ENCODE data around the gene PRR23A.

- TF ChIP-seq CEBPB (IDR thresholded peaks at IDR 0.05) (no peak), FOXM1 (IDR thresholded peaks at IDR 0.05; ENCODE audit: borderline replicate concordance, low read depth) (no peak)
- TF ChIP-seq, protein P1, sequence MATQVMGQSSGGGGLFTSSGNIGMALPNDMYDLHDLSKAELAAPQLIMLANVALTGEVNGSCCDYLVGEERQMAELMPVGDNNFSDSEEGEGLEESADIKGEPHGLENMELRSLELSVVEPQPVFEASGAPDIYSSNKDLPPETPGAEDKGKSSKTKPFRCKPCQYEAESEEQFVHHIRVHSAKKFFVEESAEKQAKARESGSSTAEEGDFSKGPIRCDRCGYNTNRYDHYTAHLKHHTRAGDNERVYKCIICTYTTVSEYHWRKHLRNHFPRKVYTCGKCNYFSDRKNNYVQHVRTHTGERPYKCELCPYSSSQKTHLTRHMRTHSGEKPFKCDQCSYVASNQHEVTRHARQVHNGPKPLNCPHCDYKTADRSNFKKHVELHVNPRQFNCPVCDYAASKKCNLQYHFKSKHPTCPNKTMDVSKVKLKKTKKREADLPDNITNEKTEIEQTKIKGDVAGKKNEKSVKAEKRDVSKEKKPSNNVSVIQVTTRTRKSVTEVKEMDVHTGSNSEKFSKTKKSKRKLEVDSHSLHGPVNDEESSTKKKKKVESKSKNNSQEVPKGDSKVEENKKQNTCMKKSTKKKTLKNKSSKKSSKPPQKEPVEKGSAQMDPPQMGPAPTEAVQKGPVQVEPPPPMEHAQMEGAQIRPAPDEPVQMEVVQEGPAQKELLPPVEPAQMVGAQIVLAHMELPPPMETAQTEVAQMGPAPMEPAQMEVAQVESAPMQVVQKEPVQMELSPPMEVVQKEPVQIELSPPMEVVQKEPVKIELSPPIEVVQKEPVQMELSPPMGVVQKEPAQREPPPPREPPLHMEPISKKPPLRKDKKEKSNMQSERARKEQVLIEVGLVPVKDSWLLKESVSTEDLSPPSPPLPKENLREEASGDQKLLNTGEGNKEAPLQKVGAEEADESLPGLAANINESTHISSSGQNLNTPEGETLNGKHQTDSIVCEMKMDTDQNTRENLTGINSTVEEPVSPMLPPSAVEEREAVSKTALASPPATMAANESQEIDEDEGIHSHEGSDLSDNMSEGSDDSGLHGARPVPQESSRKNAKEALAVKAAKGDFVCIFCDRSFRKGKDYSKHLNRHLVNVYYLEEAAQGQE (IDR thresholded peaks at IDR 0.05; ENCODE audit: low read depth), result no peak
These were observed 26.4 kb upstream of the PRR23A start for GRCh38 chr3:139032326-139033002.
